Femur (tissue), 1 donor: ENCODE data around the gene LYSET.
A peak's percentile ranks its signal among the peaks of the same experiment; 100 is the strongest.
"Not testable (repeated sequence)": the region's sequence is repeated elsewhere in the genome, so short reads cannot be mapped to it uniquely, and the experiment has no call there.

Experiments used
- DNase-seq: peaks from one replicate; pipeline ENCODE4 v3.0.0-alpha.2; 2017

Gene LYSET

DNA sequence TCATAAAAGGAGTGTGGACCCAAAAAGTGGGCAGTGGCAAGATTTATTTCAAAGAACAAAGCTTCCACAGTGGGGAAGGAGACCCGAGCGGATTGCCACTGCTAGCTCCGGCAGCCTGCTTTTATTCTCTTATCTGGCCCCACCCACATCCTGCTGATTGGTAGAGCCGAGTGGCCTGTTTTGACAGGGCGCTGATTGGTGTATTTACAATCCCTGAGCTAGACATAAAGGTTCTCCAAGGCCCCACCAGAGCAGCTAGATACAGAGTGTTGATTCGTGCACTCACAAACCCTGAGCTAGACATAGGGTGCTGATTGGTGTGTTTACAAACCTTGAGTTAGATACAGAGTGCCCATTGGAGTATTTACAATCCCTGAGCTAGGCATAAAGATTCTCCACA, 15.5 kb upstream of the LYSET start:
- DNase-seq: not testable (repeated sequence)

DNA sequence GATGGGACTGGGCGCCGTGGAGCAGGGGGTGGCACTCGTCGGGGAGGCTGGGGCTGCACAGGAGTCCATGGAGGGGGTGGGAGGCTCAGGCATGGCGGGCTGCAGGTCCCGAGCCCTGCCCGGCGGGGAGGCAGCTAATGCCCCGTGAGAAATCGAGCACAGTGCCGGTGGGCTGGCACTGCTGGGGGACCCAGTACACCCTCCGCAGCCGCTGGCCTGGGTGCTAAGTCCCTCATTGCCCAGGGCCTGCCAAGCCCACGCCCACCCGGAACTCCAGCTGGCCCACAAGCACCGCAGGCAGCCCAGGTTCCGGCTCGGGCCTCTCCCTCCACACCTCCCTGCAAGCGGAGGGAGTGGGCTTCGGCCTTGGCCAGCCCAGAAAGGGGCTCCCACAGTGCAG, 15.0 kb upstream of the LYSET start:
- DNase-seq: not testable (repeated sequence)

- DNase-seq: no peak
These were observed 13.7 kb upstream of the LYSET start for GRCh38 chr14:93171376-93171775.

DNA sequence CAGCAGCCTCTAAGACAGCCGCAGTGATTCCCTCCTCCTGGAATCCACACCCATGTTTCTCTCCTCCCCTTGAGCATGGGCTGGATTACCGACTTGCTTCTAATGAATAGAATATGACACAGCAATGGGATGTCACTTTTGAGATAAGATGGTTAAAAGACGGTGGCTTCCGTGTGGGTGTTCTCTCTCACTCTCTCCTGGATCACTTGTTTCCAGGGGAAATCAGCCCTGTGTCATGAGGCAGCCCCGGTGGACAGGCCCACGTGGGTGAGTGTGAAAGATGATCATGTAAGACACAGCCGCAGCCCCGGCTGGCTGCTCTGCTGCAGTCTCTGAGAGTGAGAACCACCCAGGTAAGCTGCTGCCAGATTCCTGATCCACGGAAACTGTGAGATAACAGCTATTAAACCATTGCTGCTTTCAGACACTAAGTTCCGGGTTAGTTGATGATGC, 11.1 kb upstream of the LYSET start:
- no peak for DNase-seq

DNA sequence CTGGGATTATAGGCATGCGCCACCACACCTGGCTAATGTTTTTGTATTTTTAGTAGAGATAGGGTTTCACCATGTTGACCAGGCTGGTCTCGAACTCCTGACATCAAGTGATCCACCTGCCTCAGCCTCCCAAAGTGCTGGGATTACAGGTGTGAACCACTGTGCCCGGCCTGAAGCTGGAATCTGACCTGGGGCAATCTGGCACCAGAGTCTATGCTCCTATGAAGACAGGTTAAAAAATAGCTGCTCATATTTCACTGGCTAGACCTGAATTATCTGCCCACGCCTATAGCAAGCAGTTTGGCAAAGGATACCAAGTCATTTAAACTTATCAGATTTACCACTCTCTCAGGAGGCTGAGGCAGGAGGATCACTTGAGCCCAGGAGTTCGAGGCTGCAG, 10.4 kb upstream of the LYSET start:
- DNase-seq: not testable (repeated sequence)

GRCh38 chr14:93175492-93175891, 9.6 kb upstream of the LYSET start:
- DNase-seq: no peak

DNA sequence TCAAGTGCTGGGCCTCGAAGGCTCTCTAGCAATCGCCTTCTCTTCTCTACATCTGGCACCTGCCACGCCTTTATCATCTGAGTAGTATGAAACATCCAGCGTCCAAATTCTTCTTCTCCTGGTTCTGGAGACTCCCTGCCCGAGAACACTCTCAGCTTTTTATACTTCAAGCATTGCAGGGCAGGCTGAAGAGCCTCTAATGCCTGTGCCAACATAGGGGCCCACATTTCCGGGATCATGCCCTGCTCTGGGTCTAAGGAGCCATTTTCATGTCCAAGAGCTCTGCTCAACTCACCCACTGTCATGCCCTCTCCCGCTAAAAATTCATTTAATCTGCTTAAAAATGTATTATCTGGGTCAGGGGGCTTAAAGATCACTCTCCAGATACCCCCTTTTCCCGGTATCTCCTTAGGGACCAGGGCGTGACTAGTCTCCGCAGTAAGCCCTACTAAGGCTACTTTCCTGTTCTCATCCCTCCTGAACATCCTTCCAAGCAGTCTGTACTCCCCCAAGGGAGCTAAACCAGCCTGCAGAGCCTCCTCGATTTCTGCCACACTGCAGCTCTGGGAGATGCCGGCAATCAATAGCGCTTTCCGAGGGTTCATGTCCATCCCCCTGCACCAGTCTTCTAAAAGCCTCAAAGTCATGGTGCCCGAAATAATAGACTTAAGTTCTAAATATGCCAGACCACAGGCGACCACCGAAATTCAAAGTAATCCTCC, 1.4 kb upstream of the LYSET start:
- DNase-seq: no peak

GRCh38 chr14:93185349-93185720, 218 bp downstream of the LYSET start:
- DNase-seq: no peak

GRCh38 chr14:93186466-93186865, 1.3 kb downstream of the LYSET start:
- no peak for DNase-seq

DNA sequence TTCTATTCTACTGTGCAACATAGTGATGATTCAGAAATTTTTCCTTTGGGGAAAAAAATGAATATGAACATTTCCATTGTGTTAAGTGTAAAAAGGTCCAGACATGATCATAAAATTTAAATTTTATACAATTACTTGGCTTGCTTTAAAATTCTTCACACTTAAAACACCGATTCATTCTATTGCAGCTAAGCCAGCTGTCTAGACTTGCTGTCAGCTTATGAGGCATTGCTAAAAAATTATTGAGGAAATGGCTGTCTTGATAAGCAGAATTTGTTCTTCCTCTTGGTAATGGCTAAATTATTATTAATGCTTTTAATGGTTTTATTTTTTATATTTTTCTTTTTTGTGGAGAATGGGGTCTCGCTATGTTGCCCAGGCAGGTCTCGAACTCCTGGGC, 1.8 kb downstream of the LYSET start:
- DNase-seq: no peak

GRCh38 chr14:93195316-93195999, 10.3 kb downstream of the LYSET start:
- DNase-seq: no peak

DNA sequence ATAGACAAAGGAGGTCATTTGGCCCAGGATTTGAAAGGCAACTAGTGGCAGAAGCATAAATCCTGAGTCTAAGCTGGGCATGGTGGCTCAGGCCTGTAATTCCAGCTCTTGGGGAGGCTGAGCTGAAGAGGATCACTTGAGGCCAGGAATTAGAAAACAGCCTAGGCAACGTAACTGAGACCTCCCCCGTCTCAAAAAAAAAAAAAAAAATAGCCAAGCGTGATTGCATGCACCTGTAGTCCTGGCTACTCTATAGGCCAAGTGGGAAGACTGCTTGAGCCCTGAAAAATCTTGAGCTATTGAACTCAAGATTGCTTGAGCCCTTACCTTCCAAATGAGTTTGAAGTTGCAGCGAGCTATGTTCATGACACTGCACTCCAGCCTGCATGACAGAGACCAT, 13.9 kb downstream of the LYSET start:
- DNase-seq: no peak

- no peak for DNase-seq
These were observed 15.4 kb downstream of the LYSET start for GRCh38 chr14:93200553-93200952.

DNA sequence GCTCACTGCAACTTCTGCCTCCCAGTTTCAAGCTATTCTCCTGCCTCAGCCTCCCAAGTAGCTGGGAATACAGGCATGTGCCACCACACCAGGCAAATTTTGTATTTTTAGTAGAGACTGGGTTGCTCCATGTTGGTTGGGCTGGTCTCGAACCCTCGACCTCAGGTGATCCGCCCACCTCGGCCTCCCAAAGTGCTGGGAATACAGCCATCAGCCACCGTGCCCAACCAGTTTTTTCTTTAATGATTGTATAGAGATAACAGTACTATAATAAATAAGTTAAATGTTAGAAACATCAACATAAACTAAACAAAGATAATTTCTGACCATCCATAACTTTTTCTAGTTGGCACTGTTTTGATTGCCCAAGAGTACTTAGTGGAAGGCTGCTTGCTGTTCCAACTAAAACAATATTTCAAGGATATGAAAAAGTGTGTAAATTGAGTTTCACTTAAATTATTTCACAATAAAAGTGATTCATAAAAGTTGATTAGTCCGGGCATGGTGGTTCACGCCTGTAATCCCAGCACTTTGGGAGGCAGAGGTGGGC, 16.1 kb downstream of the LYSET start:
- DNase-seq: no peak

DNA sequence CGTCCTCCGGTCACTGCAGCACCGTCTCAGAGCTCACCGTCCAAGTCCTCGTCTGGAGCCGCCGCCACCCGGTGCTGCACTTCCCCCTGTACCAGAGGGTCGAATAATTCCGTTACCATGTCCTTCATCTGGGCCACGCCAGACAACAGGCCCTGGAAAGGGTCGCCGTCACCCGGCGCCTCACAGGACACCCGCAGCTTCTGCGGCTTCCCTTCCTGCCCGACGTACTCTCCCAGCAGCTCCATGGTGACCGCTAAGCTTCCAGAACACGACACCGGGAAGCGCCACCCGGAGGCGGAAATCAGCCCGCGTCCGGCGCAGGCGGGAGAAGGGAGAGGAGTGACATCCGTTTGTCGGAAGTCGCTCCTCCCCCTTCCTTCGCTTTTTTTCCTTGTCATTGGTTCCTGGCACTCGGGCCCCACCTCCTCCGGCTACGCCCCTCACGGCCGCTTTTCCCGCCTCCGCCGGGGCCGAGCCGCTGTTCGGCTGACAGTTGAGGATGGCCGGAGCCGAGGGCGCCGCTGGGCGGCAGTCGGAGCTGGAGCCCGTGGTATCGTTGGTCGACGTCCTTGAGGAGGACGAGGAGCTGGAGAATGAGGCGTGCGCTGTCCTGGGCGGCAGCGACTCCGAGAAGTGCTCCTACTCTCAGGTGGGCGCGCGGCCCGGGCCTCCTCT, 21.8 kb downstream of the LYSET start, which contains the start of the genes GON7 and UBR7:
Gene GON7, minus strand, starts transcription at position 273 of the 675 bp plus-strand sequence. Its CDS starts 28 bp downstream, at position 245.
Gene UBR7, plus strand, starts transcription at position 464 of the 675 bp plus-strand sequence. Its CDS starts 36 bp downstream, at position 500.
- DNase-seq: peak; percentile 98

DNA sequence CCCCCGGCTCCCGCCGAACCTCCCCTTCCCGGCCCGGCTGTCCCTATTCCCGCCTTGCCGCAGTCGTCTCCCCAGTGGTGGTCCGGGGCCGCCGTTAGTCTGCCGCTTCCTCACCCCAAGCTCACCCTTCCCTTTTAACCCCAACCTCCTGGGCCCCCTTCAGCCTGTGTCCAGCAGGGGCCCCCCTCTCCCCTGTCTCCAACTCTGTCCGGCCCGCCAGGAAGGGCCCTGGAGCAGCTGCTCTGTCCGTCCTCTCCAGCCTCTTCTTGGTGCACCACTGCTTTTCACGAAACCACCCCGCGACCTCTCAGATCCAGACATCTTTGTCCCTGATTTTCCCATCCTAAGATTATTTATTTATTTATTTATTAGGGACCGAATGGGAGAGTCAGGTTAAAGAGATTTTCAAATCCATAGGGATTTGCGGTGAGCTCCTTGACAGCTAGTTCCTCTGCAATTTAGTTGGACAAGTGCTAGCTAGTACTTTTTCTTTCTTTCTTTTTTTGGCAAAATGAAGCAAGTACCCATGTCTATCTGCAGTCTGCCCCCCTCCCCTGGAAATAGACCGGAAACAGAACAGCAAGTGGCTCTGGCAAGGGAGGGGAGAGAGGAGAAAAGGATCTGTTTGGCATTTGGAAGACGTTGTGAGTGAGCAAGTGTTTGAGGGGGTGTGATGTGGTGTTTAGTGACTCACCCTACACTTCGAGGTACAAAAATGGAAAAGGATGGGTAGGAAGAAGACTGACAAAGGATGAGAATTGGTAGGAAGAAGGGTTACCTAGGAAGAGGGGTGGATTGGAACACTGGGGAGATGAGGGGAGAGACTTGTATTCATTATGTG, 22.6 kb downstream of the LYSET start:
- DNase-seq: peak; percentile 80

GRCh38 chr14:93212432-93212831, 27.3 kb downstream of the LYSET start:
- DNase-seq: no peak

DNA sequence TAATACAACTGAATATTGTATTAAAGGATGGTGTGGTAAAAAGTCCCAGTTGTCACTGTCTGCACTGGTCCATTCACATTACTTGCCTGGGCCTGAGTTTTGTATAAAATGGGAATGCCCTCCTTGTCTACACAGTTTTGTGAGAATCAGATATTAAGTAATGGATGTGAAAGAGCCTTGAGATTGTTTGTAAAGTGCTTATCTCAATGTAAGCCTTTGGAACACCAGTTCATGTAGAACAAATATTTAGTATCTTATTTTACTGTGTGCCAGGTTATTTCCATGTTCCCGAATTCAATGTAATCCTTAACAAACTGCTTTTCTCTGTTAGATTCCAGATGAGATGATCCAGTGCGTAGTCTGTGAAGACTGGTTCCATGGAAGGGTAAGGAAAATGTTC, 29.5 kb downstream of the LYSET start:
- no peak for DNase-seq

DNA sequence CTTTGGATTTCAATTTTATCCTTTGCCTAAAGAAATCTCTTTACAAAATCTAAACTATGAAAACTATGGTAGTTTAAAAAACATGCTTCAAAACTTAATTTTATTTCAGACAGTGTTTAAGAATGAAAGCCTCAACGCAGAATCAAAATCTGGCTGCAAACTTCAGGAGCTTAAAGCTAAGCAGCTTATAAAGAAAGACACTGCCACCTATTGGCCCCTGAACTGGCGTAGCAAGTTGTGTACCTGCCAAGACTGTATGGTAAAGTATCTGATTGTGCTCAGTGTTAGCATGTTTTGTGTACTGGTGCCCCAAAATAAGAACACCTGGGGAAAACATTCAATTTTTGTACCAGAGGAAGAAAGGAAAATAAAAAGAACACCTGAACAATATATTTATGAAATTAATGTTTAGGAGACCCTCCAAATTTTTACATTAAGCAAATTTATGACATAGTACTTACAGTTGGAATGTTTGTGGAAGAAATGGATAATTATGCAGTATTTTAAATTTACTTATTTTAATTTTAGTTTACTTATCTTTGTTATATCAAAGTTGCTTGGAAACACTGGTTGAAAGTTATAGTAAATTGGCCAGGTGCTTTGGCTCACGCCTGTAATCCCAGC, 34.1 kb downstream of the LYSET start:
- peak; percentile 48 for DNase-seq

DNA sequence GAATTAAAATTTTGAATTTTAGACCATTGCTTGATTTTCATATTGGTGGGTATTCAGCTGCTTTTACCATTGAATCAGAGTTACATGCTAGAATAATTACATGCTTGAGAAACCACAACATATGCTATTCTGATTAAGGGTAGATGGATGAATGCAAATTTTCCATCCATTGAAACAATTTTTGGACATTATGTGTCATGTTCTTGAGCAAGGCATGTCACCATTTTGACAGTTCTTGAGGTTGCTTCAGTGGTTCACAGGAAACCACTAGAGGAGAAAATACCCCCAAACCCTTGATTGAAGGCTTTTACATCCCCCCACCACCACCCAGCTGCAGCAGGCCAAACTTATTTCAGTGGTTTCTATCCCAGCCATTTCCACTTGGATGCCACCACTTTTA, 35.4 kb downstream of the LYSET start:
- no peak for DNase-seq

- no peak for DNase-seq
These were observed 38.4 kb downstream of the LYSET start for GRCh38 chr14:93223565-93223964.

DNA sequence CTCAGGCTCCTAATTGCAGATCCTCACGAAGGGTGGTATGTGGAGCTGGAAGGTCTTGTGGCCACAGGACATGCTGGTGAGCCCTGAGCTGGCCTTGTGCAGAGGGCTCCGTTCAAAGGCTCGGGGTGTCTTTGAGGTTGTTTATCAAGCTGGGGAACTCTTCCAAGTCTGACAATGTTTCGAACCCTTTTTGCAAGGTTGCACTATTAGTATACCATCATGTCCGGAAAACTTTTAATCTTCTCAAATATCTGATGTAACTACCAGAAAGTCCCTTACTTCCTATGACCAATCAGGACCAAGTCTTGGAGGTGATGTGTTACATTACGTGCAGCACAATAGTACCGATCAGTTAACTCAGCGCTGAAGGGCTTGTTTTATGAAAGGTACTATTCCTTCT, 43.4 kb downstream of the LYSET start:
- no peak for DNase-seq
